Upper lobe of left lung (tissue), 6 donors: Measurements from ENCODE around the gene TBC1D16. TPM values are rescaled to one million over a fixed set of nuclear protein-coding genes. Genes with fewer than 3 reads are reported as not detected.
A peak's percentile ranks its signal among the peaks of the same experiment; 100 is the strongest.

Source experiments
- ATAC-seq, 2 donors: fragments of 200-7000 bp; cut with Tn5 transposase; one replicate each; pipeline ENCODE4 v1.9.1; 2022; ENCODE audit warnings: mild to moderate bottlenecking in 2 of 2, moderate library complexity in 2 of 2; ENCODE audit not compliant: low FRiP score in 2 of 2
- DNase-seq, 2 donors: peaks; one replicate each; pipeline ENCODE4 v3.0.0-alpha.2; 2019 to 2020
- H3K27ac ChIP-seq, 4 donors: fragments of 200-600 bp; sonication (generic); one replicate each; pipeline ENCODE4 v1.5.1; 2016 to 2019
- H3K27me3 ChIP-seq, 4 donors: fragments of 200-600 bp; sonication (generic); one replicate each; pipeline ENCODE4 v1.5.1; 2017 to 2019
- H3K36me3 ChIP-seq, 4 donors: fragments of 200-600 bp; sonication (generic); one replicate each; pipeline ENCODE4 v1.5.1; 2016 to 2019
- H3K4me1 ChIP-seq, 4 donors: fragments of 200-600 bp; sonication (generic); one replicate each; pipeline ENCODE4 v1.5.1; 2018 to 2019
- H3K4me3 ChIP-seq, 4 donors: fragments of 200-600 bp; sonication (generic); one replicate each; pipeline ENCODE4 v1.5.1; 2017 to 2019; ENCODE audit warnings: mild to moderate bottlenecking in 2 of 4, moderate library complexity in 1 of 4
- H3K9me3 ChIP-seq, 4 donors: fragments of 200-600 bp; sonication (generic); one replicate each; pipeline ENCODE4 v1.5.1; 2018 to 2019
- CTCF ChIP-seq, 6 experiments: fragments of 450-650 bp in 4 of 6; fragments of 200-600 bp in 2 of 6; sonication (generic) in 2 of 6; IDR thresholded peaks; one replicate each; pipeline ENCODE4 v1.5.1; 2016 to 2019; ENCODE audit warnings: antibody characterized with exemption in 6 of 6
- EP300 ChIP-seq, 4 donors: sonication (generic); formaldehyde crosslinking; IDR thresholded peaks; one replicate each; pipeline ENCODE4 v1.5.1; 2017; ENCODE audit warnings: antibody characterized with exemption in 4 of 4, control low read depth in 2 of 4
- POLR2A ChIP-seq, 4 donors: fragments of 450-650 bp; IDR thresholded peaks; one replicate each; pipeline ENCODE4 v1.5.1; 2016 to 2017; ENCODE audit warnings: antibody characterized with exemption in 4 of 4, mild to moderate bottlenecking in 2 of 4
- POLR2AphosphoS5 ChIP-seq, 2 donors: sonication (generic); formaldehyde crosslinking; IDR thresholded peaks; one replicate each; pipeline ENCODE4 v1.5.1; 2017; ENCODE audit warnings: antibody characterized with exemption in 2 of 2
- whole genome bisulfite sequencing, 2 donors: methylation state at CpG; one replicate each; pipeline ENCODE4 v1.1.5; 2017 to 2018; 5-methylcytosine and 5-hydroxymethylcytosine counted together
- total RNA-seq, 6 donors: library from RNA; depleted of rRNA in 4 of 6; stranded (reverse); fragments of >200 nt in 4 of 6; gene quantifications; one replicate each; pipeline versions ENCODE4 v1.1.0 to v1.2.1, GENCODE V29; 2016 to 2021
- donor health status: DM: no; HTN: no; CAD: no; lungs with moderate emphysema.
- donor health status: DM: no; HTN: yes; CAD: no; lungs with severe emphysema.

The TBC1D16 gene
- total RNA-seq, 6 donors from 2014 or later, result 15.6 to 60.8 (median 24.1) TPM

GRCh38 chr17:79940459-79941087 is 95.1 kb downstream of the TBC1D16 start:
- TF ChIP-seq CTCF (IDR thresholded peaks at IDR 0.05) (no peak), POLR2AphosphoS5 (IDR thresholded peaks at IDR 0.05) (no peak), EP300 (IDR thresholded peaks at IDR 0.05) (no peak), POLR2A (IDR thresholded peaks at IDR 0.05) (no peak)
- peaks cover 5 to 17% (median 14%) of the 10 kb centered on the region in 4 donors for H3K4me1 ChIP-seq
- DNase-seq (peak in 1 of 2 donors; percentile 66), ATAC-seq (no peak)
- no peaks in the 10 kb centered on the region for H3K9me3 ChIP-seq
- no peak overlapping the region for H3K4me3 ChIP-seq
- peaks cover 3 to 46% (median 33%) of the 10 kb centered on the region in 4 donors for H3K36me3 ChIP-seq
- H3K27me3 ChIP-seq, result no peaks in the 10 kb centered on the region
- H3K27ac ChIP-seq, result no peak overlapping the region
- WGBS, 2 donors, result 93 to 94% methylated on average over 25 to 30 of the region's 31 CpGs

GRCh38 chr17:79939755-79940458 is 95.8 kb downstream of the TBC1D16 start:
- H3K4me1 ChIP-seq, result peaks cover 5 to 17% (median 14%) of the 10 kb centered on the region in 4 donors
- 87 to 92% methylated on average over 25 of the region's 25 CpGs for WGBS, 2 donors
- H3K4me3 ChIP-seq, result no peak overlapping the region
- DNase-seq, result no peak
- H3K9me3 ChIP-seq, result no peaks in the 10 kb centered on the region
- H3K27me3 ChIP-seq, result no peaks in the 10 kb centered on the region
- H3K36me3 ChIP-seq, result peaks cover 3 to 42% (median 30%) of the 10 kb centered on the region in 4 donors
- TF ChIP-seq POLR2AphosphoS5 (IDR thresholded peaks at IDR 0.05), result no peak
- TF ChIP-seq EP300 (IDR thresholded peaks at IDR 0.05), result no peak
- no peak for TF ChIP-seq POLR2A (IDR thresholded peaks at IDR 0.05)
- TF ChIP-seq CTCF (IDR thresholded peaks at IDR 0.05), result no peak
- H3K27ac ChIP-seq, result no peak overlapping the region
- no peak for ATAC-seq

- Histone ChIP-seq H3K4me1 (peaks cover 5 to 20% (median 14%) of the 10 kb centered on the region in 4 donors), H3K9me3 (no peaks in the 10 kb centered on the region), H3K36me3 (peaks cover 3 to 34% (median 22%) of the 10 kb centered on the region in 4 donors), H3K27me3 (no peaks in the 10 kb centered on the region), H3K27ac (no peak overlapping the region), H3K4me3 (no peak overlapping the region)
- DNase-seq, result no peak
- ATAC-seq, result no peak
- WGBS, 2 donors, result 90 to 91% methylated on average over 5 to 7 of the region's 7 CpGs
- no peak for TF ChIP-seq CTCF (IDR thresholded peaks at IDR 0.05)
- no peak for TF ChIP-seq POLR2AphosphoS5 (IDR thresholded peaks at IDR 0.05)
- TF ChIP-seq POLR2A (IDR thresholded peaks at IDR 0.05), result no peak
- TF ChIP-seq EP300 (IDR thresholded peaks at IDR 0.05), result no peak
These were observed 96.6 kb downstream of the TBC1D16 start for GRCh38 chr17:79939094-79939435.

GRCh38 chr17:79938336-79939093 is 97.2 kb downstream of the TBC1D16 start:
- WGBS, 2 donors, result 90 to 96% methylated on average over 5 to 13 of the region's 13 CpGs
- Histone ChIP-seq H3K9me3 (no peaks in the 10 kb centered on the region), H3K36me3 (peaks cover 0 to 28% (median 20%) of the 10 kb centered on the region in 4 donors), H3K4me3 (no peak overlapping the region), H3K4me1 (peaks cover 7 to 24% (median 17%) of the 10 kb centered on the region in 4 donors), H3K27me3 (no peaks in the 10 kb centered on the region), H3K27ac (no peak overlapping the region)
- no peak for DNase-seq
- no peak for TF ChIP-seq POLR2AphosphoS5 (IDR thresholded peaks at IDR 0.05)
- TF ChIP-seq POLR2A (IDR thresholded peaks at IDR 0.05), result no peak
- no peak for TF ChIP-seq CTCF (IDR thresholded peaks at IDR 0.05)
- no peak for TF ChIP-seq EP300 (IDR thresholded peaks at IDR 0.05)
- ATAC-seq, result no peak
